ENCODE measurements around the gene ETS1. TPM values are rescaled to one million over a fixed set of nuclear protein-coding genes. Genes with fewer than 3 reads are reported as not detected.

ETS1 gene
- total RNA-seq, 1 experiment from 2014 or later: 66.4 TPM

- ChIA-PET POLR2A (no interaction called here), CTCF (no interaction called here)
- ATAC-seq (no peak), DNase-seq (ENCODE audit: low read depth, low spot score) (no peak)
- Histone ChIP-seq H3K9me3 (ENCODE audit: control insufficient read depth, insufficient read depth, low read depth, low read length) (no peaks in the 10 kb centered on the region), H3K4me3 (ENCODE audit: low read depth in 2 of 2, low read length in 2 of 2) (no peak overlapping the region), H3K27ac (ENCODE audit: low read length) (peak overlapping the region; percentile 96), H3K4me1 (ENCODE audit: control insufficient read depth, insufficient read depth, low read length) (peaks cover 100% of the 10 kb centered on the region), H3K27me3 (ENCODE audit: control insufficient read depth, insufficient read depth, low read length) (no peaks in the 10 kb centered on the region), H3K36me3 (ENCODE audit: control insufficient read depth, insufficient read depth, low read length) (no peaks in the 10 kb centered on the region)
- no peak for TF ChIP-seq TCF7L2 (IDR thresholded peaks at IDR 0.05; ENCODE audit: low read depth, low read length)
- TF ChIP-seq REST (IDR thresholded peaks at IDR 0.05; ENCODE audit: insufficient read depth in 1 of 2, low read depth in 2 of 2, low read length in 1 of 2): no peak
- TF ChIP-seq POLR2AphosphoS5 (IDR thresholded peaks at IDR 0.05; ENCODE audit: low read depth, low read length): no peak
- TF ChIP-seq SIN3A (IDR thresholded peaks at IDR 0.05; ENCODE audit: borderline replicate concordance, insufficient read depth, low read depth, low read length): no peak
- TF ChIP-seq, protein P1, sequence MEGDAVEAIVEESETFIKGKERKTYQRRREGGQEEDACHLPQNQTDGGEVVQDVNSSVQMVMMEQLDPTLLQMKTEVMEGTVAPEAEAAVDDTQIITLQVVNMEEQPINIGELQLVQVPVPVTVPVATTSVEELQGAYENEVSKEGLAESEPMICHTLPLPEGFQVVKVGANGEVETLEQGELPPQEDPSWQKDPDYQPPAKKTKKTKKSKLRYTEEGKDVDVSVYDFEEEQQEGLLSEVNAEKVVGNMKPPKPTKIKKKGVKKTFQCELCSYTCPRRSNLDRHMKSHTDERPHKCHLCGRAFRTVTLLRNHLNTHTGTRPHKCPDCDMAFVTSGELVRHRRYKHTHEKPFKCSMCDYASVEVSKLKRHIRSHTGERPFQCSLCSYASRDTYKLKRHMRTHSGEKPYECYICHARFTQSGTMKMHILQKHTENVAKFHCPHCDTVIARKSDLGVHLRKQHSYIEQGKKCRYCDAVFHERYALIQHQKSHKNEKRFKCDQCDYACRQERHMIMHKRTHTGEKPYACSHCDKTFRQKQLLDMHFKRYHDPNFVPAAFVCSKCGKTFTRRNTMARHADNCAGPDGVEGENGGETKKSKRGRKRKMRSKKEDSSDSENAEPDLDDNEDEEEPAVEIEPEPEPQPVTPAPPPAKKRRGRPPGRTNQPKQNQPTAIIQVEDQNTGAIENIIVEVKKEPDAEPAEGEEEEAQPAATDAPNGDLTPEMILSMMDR (IDR thresholded peaks at IDR 0.05): no peak
- in situ Hi-C loops (cut with HindIII; ENCODE audit: low pct_unique_long_range_greater_than_20kb, low sequenced_read_pairs) (no loop called here), intact Hi-C loops (cut with micrococcal nuclease; ENCODE audit: unreplicated experiment) (no loop called here)
- BruUV-seq (replicated peaks): no TSS peak
Measured at GRCh38 chr11:128498721-128499245, 88.6 kb downstream of the ETS1 start.

DNA sequence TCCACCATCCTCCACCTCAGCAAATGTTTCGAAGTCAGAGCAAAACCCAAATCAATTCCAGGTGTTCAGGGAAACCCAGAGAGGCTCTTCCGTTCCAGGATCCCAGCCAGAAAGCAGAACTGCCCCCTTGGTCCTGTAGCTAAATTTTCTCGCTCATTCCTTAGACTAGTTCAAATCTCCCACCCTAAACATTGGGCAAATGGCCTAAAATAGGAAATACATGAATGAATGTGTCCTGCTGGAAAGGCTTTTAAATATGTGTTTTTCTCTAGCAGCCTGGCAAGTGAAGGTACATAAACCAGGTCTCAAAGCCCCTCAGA is 89.6 kb downstream of the ETS1 start:
- DNase-seq (ENCODE audit: low read depth, low spot score): no peak
- POLR2A ChIA-PET: interaction anchor here (0.6 to 0.7 kb wide), 2 partner anchors 10 to 11 kb away, joined by 4 read pairs; no protein-coding TSS in a partner anchor
- Histone ChIP-seq H3K4me1 (ENCODE audit: control insufficient read depth, insufficient read depth, low read length) (peaks cover 100% of the 10 kb centered on the region), H3K9me3 (ENCODE audit: control insufficient read depth, insufficient read depth, low read depth, low read length) (no peaks in the 10 kb centered on the region), H3K27ac (ENCODE audit: low read length) (peak overlapping the region; percentile 96), H3K27me3 (ENCODE audit: control insufficient read depth, insufficient read depth, low read length) (no peaks in the 10 kb centered on the region), H3K36me3 (ENCODE audit: control insufficient read depth, insufficient read depth, low read length) (no peaks in the 10 kb centered on the region), H3K4me3 (ENCODE audit: low read depth in 2 of 2, low read length in 2 of 2) (peak overlapping the region; percentile 13 to 42)
- no peak for TF ChIP-seq SIN3A (IDR thresholded peaks at IDR 0.05; ENCODE audit: borderline replicate concordance, insufficient read depth, low read depth, low read length)
- in situ Hi-C loops (cut with HindIII; ENCODE audit: low pct_unique_long_range_greater_than_20kb, low sequenced_read_pairs): no loop called here
- intact Hi-C loops (cut with micrococcal nuclease; ENCODE audit: unreplicated experiment): no loop called here
- CTCF ChIA-PET: no interaction called here
- ATAC-seq: no peak
- no TSS peak for BruUV-seq (replicated peaks)

GRCh38 chr11:128497061-128497775 is 90.1 kb downstream of the ETS1 start:
- Histone ChIP-seq H3K36me3 (ENCODE audit: control insufficient read depth, insufficient read depth, low read length) (no peaks in the 10 kb centered on the region), H3K4me1 (ENCODE audit: control insufficient read depth, insufficient read depth, low read length) (peaks cover 100% of the 10 kb centered on the region), H3K27me3 (ENCODE audit: control insufficient read depth, insufficient read depth, low read length) (no peaks in the 10 kb centered on the region), H3K9me3 (ENCODE audit: control insufficient read depth, insufficient read depth, low read depth, low read length) (no peaks in the 10 kb centered on the region), H3K27ac (ENCODE audit: low read length) (peak overlapping the region; percentile 96), H3K4me3 (ENCODE audit: low read depth in 2 of 2, low read length in 2 of 2) (peak overlapping the region; percentile 13 to 42)
- ChIA-PET CTCF (no interaction called here), POLR2A (interaction anchor here (0.6 to 0.9 kb wide), 5 partner anchors 10 to 761 kb away, joined by 3 to 4 read pairs (median 3); no protein-coding TSS in a partner anchor)
- peak; percentile 95 for DNase-seq (ENCODE audit: low read depth, low spot score)
- in situ Hi-C loops (cut with HindIII; ENCODE audit: low pct_unique_long_range_greater_than_20kb, low sequenced_read_pairs) (no loop called here), intact Hi-C loops (cut with micrococcal nuclease; ENCODE audit: unreplicated experiment) (no loop called here)
- ATAC-seq: peak; percentile 85
- no TSS peak for BruUV-seq (replicated peaks)
- TF ChIP-seq SIN3A (IDR thresholded peaks at IDR 0.05; ENCODE audit: borderline replicate concordance, insufficient read depth, low read depth, low read length) (no peak), POLR2AphosphoS5 (IDR thresholded peaks at IDR 0.05; ENCODE audit: low read depth, low read length) (peak; percentile 71; the same call in 1 of the 2 replicates), REST (IDR thresholded peaks at IDR 0.05; ENCODE audit: insufficient read depth in 1 of 2, low read depth in 2 of 2, low read length in 1 of 2) (no peak), TCF7L2 (IDR thresholded peaks at IDR 0.05; ENCODE audit: low read depth, low read length) (0 out of 2 replicates have a peak, but pooled peaks have one; percentile 9)
- TF ChIP-seq, protein P1 (IDR thresholded peaks at IDR 0.05): no peak
